Fibroblast of the aortic adventitia (primary cell): ENCODE measurements around the gene ARF3. TPM values are rescaled to one million over a fixed set of nuclear protein-coding genes. Genes with fewer than 3 reads are reported as not detected.
"Not testable (repeated sequence)": the region's sequence is repeated elsewhere in the genome, so short reads cannot be mapped to it uniquely, and the experiment has no call there.

Source experiments
- DNase-seq: peaks from one replicate; pipeline ENCODE4 v3.0.0-alpha.2; 2010; ENCODE audit warnings: low read depth
- H3K4me3 ChIP-seq: 2 replicates; pipeline ENCODE4 v1.5.1; 2011; ENCODE audit warnings: low read depth, mild to moderate bottlenecking, control low read depth, low read length, moderate library complexity
- total RNA-seq: library from RNA; depleted of rRNA; stranded (reverse); fragments of >200 nt; gene quantifications from 2 replicates; pipeline ENCODE4 v1.2.3, GENCODE V29; 2012; ENCODE audit warnings: low replicate concordance
- TF ChIP-seq, protein P1 (sequence below): IDR thresholded peaks from 2 replicates; pipeline ENCODE4 v1.5.1; 2011; ENCODE audit warnings: mild to moderate bottlenecking, low read length, control low read depth, inconsistent platforms; ENCODE audit not compliant: insufficient read depth

ARF3 gene
- total RNA-seq, 1 donor: 65.3 TPM

DNA sequence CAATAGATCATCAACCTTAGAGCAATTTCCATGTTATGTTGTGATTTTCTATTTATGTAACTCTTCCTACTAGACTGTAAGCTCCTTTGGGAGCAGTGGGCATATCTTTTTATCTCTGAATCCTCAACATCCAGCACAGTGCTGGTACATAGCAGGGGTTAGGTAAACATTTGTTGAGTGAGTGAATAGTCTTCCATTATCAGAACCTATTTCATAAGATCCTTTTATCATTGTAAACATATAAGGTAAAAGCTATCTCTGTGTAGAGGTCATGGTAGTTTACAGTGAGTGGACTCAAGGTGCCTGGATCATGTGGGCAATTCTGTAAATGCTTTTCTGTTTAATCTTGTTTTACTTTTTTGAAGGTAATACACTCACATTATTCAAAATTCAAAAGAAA is 47.1 kb downstream of the ARF3 start:
- no peak for DNase-seq
- TF ChIP-seq, protein P1, sequence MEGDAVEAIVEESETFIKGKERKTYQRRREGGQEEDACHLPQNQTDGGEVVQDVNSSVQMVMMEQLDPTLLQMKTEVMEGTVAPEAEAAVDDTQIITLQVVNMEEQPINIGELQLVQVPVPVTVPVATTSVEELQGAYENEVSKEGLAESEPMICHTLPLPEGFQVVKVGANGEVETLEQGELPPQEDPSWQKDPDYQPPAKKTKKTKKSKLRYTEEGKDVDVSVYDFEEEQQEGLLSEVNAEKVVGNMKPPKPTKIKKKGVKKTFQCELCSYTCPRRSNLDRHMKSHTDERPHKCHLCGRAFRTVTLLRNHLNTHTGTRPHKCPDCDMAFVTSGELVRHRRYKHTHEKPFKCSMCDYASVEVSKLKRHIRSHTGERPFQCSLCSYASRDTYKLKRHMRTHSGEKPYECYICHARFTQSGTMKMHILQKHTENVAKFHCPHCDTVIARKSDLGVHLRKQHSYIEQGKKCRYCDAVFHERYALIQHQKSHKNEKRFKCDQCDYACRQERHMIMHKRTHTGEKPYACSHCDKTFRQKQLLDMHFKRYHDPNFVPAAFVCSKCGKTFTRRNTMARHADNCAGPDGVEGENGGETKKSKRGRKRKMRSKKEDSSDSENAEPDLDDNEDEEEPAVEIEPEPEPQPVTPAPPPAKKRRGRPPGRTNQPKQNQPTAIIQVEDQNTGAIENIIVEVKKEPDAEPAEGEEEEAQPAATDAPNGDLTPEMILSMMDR: no peak
- H3K4me3 ChIP-seq: no peak overlapping the region

DNA sequence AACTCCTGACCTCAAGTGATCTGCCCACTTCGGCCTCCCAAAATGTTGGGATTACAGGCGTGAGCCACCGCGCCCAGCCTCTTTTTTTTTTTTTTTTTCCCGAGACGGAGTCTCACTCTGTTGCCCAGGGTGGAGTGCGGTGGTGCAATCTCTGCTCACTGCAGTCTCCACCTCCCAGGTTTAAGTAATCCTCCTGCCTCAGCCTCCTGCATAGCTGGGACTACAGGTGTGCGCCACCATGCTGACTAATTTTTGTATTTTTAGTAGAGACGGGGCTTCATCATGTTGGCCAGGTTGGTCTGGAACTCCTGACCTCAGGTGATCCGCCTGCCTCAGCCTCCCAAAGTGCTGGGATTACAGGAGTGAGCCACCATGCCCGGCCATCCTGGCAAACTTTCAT is 47.6 kb downstream of the ARF3 start:
- not testable (repeated sequence) for H3K4me3 ChIP-seq, DNase-seq

DNA sequence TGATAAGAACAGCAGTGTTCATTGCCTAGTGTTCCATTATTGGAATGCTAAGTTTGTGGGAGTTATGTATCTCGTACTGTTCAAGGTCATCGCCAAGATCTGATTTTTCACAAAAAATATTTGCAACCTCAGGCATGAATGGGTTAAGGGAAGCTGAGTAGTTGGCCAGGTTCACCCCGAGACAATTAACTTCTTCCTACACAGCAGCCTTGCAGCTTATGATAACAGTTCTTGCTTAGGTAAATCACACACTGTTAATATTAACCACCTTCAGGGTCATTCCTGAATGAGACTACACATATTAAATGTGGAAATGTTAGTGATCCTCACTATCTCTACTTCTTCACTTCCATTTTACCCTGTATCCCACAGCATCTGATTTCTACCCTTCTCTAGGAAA is 50.0 kb downstream of the ARF3 start:
- no peak overlapping the region for H3K4me3 ChIP-seq
- TF ChIP-seq, protein P1: no peak
- DNase-seq: no peak

DNA sequence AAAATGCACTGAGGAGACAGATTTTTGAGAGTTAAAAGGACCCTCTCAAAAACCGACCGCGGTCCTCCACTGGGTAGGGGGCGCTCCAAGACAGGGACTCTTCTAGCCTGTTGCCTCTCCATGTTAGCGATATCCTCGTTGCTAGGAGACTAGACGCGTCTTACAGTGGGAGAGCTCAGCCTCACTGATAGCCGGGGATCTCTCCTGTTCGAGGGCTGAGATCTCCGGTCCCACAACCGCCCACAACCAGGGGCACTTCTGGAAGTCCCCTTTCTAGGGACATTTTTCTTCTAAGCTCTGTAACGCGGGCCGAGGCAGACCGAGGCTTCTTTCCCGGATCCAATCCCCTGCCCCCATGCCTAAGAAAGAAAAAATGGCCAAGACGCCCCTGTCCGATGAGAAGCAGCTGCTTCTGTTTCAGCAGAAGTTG is 53.3 kb downstream of the ARF3 start:
- DNase-seq: peak; percentile 84
- TF ChIP-seq, protein P1: peak; percentile 61
- peak overlapping the region; percentile 59 for H3K4me3 ChIP-seq

DNA sequence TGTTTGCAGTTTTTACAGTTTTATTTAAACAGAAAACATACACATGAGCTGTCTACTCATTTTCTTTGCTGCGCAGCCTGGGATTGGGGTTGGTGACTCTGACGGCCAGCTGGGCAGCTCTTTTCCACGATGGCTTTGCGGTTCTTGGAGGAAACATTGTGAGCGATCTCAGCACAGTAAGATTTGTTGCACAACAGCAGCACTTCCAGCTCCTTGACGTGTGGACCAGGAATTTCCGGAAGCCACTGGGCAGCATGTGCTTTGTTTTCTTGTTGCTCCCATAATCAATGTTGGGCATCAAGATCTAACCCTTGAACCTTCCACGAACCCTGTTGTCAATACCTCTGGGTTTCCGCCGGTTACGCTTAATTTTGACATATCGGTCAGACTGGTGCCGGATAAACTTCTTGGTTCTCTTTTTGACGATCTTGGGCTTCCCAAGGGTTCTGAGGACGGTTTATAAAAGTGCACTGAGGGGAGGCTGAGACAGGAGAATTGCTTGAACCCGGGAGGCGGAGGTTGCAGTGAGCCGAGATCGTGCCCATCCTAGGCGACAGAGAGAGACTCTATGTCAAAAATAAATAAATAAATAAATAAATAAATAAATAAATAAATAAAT is 53.8 kb downstream of the ARF3 start:
- TF ChIP-seq, protein P1: no peak
- DNase-seq: peak; percentile 21
- H3K4me3 ChIP-seq: no peak overlapping the region

DNA sequence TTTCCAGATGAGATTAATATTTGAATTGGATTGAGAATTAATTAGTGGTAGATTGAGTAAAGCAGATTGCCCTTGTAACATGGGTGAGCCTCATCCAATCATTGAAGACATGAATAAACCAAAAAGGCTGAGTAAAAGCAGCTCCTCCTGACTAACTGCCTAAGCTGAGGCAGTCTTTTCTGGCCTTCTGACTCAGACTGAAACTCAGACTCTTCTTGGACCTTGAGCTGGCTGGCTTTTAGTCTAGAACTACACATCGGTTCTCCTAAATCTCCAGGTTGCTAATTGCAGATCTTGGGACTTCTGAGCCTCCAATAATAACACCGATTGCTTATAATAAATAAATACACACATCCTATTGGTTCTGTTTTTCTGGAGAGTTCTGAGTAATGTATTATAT is 56.0 kb downstream of the ARF3 start:
- no peak overlapping the region for H3K4me3 ChIP-seq
- TF ChIP-seq, protein P1: no peak
- peak; percentile 31 for DNase-seq

DNA sequence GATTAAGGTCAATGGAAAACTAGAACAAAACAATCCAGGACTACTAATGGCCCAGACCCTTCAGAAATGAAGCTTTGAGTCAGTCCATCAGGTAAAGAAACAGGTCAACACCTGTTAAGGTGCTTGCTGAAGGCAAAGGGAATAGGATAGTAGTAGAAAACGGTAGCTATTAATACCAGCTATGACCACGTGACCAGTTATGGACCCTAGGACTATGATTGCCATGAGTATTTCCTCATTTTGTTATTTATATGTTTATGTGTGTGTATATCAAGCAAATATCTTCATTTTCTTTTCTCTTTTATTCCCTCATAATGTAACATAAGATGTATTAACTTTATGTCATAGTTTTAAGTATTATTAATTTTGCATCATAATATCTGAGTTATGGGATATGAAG is 57.6 kb downstream of the ARF3 start:
- H3K4me3 ChIP-seq: no peak overlapping the region
- no peak for DNase-seq
- TF ChIP-seq, protein P1: no peak
